Common myeloid progenitor, CD34-positive (primary cell): ENCODE data around the gene KRTDAP.

Experiments
- CTCF ChIA-PET: fragments of 350-600 bp; sonication (Branson Sonifier 250); formaldehyde crosslinking; loops from one replicate; lab custom pipeline; 2021; ENCODE audit warnings: antibody characterized with exemption; lab: Charles Lee
- POLR2A ChIA-PET: fragments of 350-600 bp; sonication (Branson Sonifier 250); formaldehyde crosslinking; loops from one replicate; lab custom pipeline; 2021; ENCODE audit warnings: antibody characterized with exemption; lab: Charles Lee
- DNase-seq, 3 donors: peaks; one replicate each; pipeline versions ENCODE4 v3.0.0 to v3.0.0-alpha.2; 2013
- H3K27ac ChIP-seq, 2 experiments: 1 replicate in 1 of 2; 2 replicates in 1 of 2; pipeline ENCODE4 v1.7.0; 2013; ENCODE audit warnings: inconsistent platforms in 2 of 2, low read length in 2 of 2, mild to moderate bottlenecking in 2 of 2, low read depth in 1 of 2, moderate library complexity in 1 of 2; ENCODE audit not compliant: severe bottlenecking in 2 of 2, insufficient read depth in 1 of 2, poor library complexity in 1 of 2
- H3K27me3 ChIP-seq, 5 experiments: replicated peaks in 2 of 5; 1 replicate in 3 of 5; 2 replicates in 2 of 5; pipeline versions ENCODE4 v1.6.1 to v1.7.0; 2013; ENCODE audit warnings: low read length in 4 of 5, mild to moderate bottlenecking in 2 of 5, moderate library complexity in 2 of 5, inconsistent platforms in 1 of 5; ENCODE audit not compliant: insufficient read depth in 5 of 5, control insufficient read depth in 4 of 5
- H3K36me3 ChIP-seq, 4 experiments: 1 replicate in 2 of 4; 2 replicates in 2 of 4; pipeline versions ENCODE4 v1.6.1 to v1.7.0; 2013; ENCODE audit warnings: low read length in 3 of 4, control low read depth in 1 of 4, mild to moderate bottlenecking in 1 of 4; ENCODE audit not compliant: control insufficient read depth in 4 of 4, insufficient read depth in 4 of 4
- H3K4me1 ChIP-seq, 4 experiments: 1 replicate in 3 of 4; 2 replicates in 1 of 4; pipeline versions ENCODE4 v1.6.1 to v1.7.1; 2013; ENCODE audit warnings: low read length in 3 of 4, mild to moderate bottlenecking in 3 of 4, control low read depth in 1 of 4, inconsistent platforms in 1 of 4, moderate library complexity in 1 of 4; ENCODE audit not compliant: control insufficient read depth in 4 of 4, insufficient read depth in 4 of 4; ENCODE audit errors: control extremely low read depth in 1 of 4
- H3K4me3 ChIP-seq, 7 experiments: 1 replicate in 4 of 7; 2 replicates in 3 of 7; pipeline versions ENCODE4 v1.5.1 to v1.7.0; 2013; ENCODE audit warnings: mild to moderate bottlenecking in 7 of 7, low read length in 6 of 7, moderate library complexity in 6 of 7, inconsistent platforms in 2 of 7, low read depth in 2 of 7, control low read depth in 1 of 7; ENCODE audit not compliant: insufficient read depth in 4 of 7, control insufficient read depth in 1 of 7; ENCODE audit errors: extremely low read depth in 1 of 7
- H3K9me3 ChIP-seq, 5 experiments: 1 replicate in 4 of 5; 2 replicates in 1 of 5; pipeline versions ENCODE4 v1.6.1 to v1.7.1; 2013; ENCODE audit warnings: low read length in 4 of 5, mild to moderate bottlenecking in 2 of 5, inconsistent platforms in 1 of 5, low read depth in 1 of 5, moderate library complexity in 1 of 5; ENCODE audit not compliant: control insufficient read depth in 4 of 5, insufficient read depth in 2 of 5; ENCODE audit errors: control extremely low read depth in 1 of 5
- WGBS: methylation state at CpG from one replicate; pipeline ENCODE4 v1.1.5; 2013; ENCODE audit not compliant: insufficient coverage; 5-methylcytosine and 5-hydroxymethylcytosine counted together

Gene KRTDAP

GRCh38 chr19:35487656-35488182 lies 2.5 kb downstream of the KRTDAP start:
- Histone ChIP-seq H3K36me3 (no peaks in the 10 kb centered on the region), H3K27me3 (peaks cover 0 to 11% (median 0%) of the 10 kb centered on the region in 5 experiments), H3K4me3 (no peak overlapping the region), H3K9me3 (no peaks in the 10 kb centered on the region), H3K27ac (no peak overlapping the region), H3K4me1 (peaks cover 0 to 2% (median 0%) of the 10 kb centered on the region in 4 experiments)
- DNase-seq = no peak
- 83% methylated on average over 5 of the region's 10 CpGs for WGBS
- POLR2A ChIA-PET = no interaction called here
- CTCF ChIA-PET = interaction anchor here (0.8 to 2.2 kb wide), 7 partner anchors 7 to 130 kb away, joined by 3 to 12 read pairs (median 3); partner anchors contain the start of gene FFAR3

- DNase-seq = no peak
- Histone ChIP-seq H3K4me3 (no peak overlapping the region), H3K36me3 (no peaks in the 10 kb centered on the region), H3K9me3 (no peaks in the 10 kb centered on the region), H3K4me1 (peaks cover 0 to 2% (median 0%) of the 10 kb centered on the region in 4 experiments), H3K27ac (no peak overlapping the region), H3K27me3 (peaks cover 0 to 11% (median 0%) of the 10 kb centered on the region in 5 experiments)
- ChIA-PET CTCF (interaction anchor here (0.9 to 3.0 kb wide), 9 partner anchors 8 to 133 kb away, joined by 3 to 12 read pairs (median 5); no protein-coding TSS in a partner anchor), POLR2A (interaction anchor here (0.6 kb wide), 1 partner anchor 11 kb away, joined by 5 read pairs; no protein-coding TSS in a partner anchor)
- WGBS = 100% methylated on average over 1 of the region's 3 CpGs
These were observed 4.0 kb downstream of the KRTDAP start for GRCh38 chr19:35486268-35486708.

- POLR2A ChIA-PET = no interaction called here
- Histone ChIP-seq H3K4me3 (no peak overlapping the region), H3K36me3 (no peaks in the 10 kb centered on the region), H3K27me3 (peaks cover 0 to 9% (median 0%) of the 10 kb centered on the region in 5 experiments), H3K9me3 (no peaks in the 10 kb centered on the region), H3K4me1 (peaks cover 0 to 2% (median 0%) of the 10 kb centered on the region in 4 experiments), H3K27ac (no peak overlapping the region)
- CTCF ChIA-PET = interaction anchor here (0.6 to 3.0 kb wide), 2 partner anchors 16 to 67 kb away, joined by 3 to 10 read pairs; no protein-coding TSS in a partner anchor
- WGBS = 82% methylated on average over 6 of the region's 7 CpGs
- peak in 1 of 3 donors; percentile 13 for DNase-seq
These were observed 5.8 kb downstream of the KRTDAP start for GRCh38 chr19:35484252-35485036.

- DNase-seq = no peak
- Histone ChIP-seq H3K9me3 (no peaks in the 10 kb centered on the region), H3K4me1 (peaks cover 0 to 2% (median 0%) of the 10 kb centered on the region in 4 experiments), H3K36me3 (no peaks in the 10 kb centered on the region), H3K27me3 (peaks cover 0 to 8% (median 0%) of the 10 kb centered on the region in 5 experiments), H3K27ac (no peak overlapping the region), H3K4me3 (no peak overlapping the region)
- 100% methylated on average over 2 of the region's 5 CpGs for WGBS
- POLR2A ChIA-PET = no interaction called here
- CTCF ChIA-PET = no interaction called here
These were observed 7.2 kb downstream of the KRTDAP start for GRCh38 chr19:35483089-35483488.

GRCh38 chr19:35478794-35479677 lies 11.2 kb downstream of the KRTDAP start:
- no peaks in the 10 kb centered on the region for H3K4me1 ChIP-seq
- ChIA-PET CTCF (interaction anchor here (0.6 to 2.9 kb wide), 8 partner anchors 8 to 199 kb away, joined by 3 to 17 read pairs (median 3); no protein-coding TSS in a partner anchor), POLR2A (no interaction called here)
- DNase-seq = no peak
- H3K27ac ChIP-seq = no peak overlapping the region
- H3K36me3 ChIP-seq = no peaks in the 10 kb centered on the region
- 94% methylated on average over 14 of the region's 21 CpGs for WGBS
- H3K4me3 ChIP-seq = no peak overlapping the region
- no peaks in the 10 kb centered on the region for H3K9me3 ChIP-seq
- peaks cover 0 to 3% (median 0%) of the 10 kb centered on the region in 5 experiments for H3K27me3 ChIP-seq

GRCh38 chr19:35476149-35476548 lies 14.1 kb downstream of the KRTDAP start:
- whole genome bisulfite sequencing = 75% methylated on average over 4 of the region's 4 CpGs
- Histone ChIP-seq H3K27ac (no peak overlapping the region), H3K36me3 (no peaks in the 10 kb centered on the region), H3K4me3 (no peak overlapping the region), H3K9me3 (no peaks in the 10 kb centered on the region), H3K27me3 (peaks cover 0 to 2% (median 0%) of the 10 kb centered on the region in 5 experiments), H3K4me1 (no peaks in the 10 kb centered on the region)
- DNase-seq = no peak
- ChIA-PET CTCF (interaction anchor here (1.6 kb wide), 1 partner anchor 8 kb away, joined by 4 read pairs; no protein-coding TSS in a partner anchor), POLR2A (no interaction called here)
